MCF 10A (cell line): ENCODE measurements around the gene SNX2. TPM values are rescaled to one million over a fixed set of nuclear protein-coding genes. Genes with fewer than 3 reads are reported as not detected.

Experiments used
- BruUV-seq: library from RNA; stranded (reverse); fragments of 400-500 nt; replicated peaks from 2 replicates; lab custom pipeline; 2021; lab: Mats Ljungman, UMichigan
- CTCF ChIA-PET: fragments of 300-600 bp; sonication (Branson Sonifier 250); formaldehyde crosslinking; extraction: SDS; loops from one replicate; lab custom pipeline; 2021; ENCODE audit warnings: antibody characterized with exemption, inconsistent platforms; lab: Yijun Ruan, JAX
- POLR2A ChIA-PET: fragments of 300-600, 350-650 bp; sonication (Branson Sonifier 250); formaldehyde crosslinking; extraction: SDS; loops from one replicate; lab custom pipeline; 2020; ENCODE audit warnings: antibody characterized with exemption, inconsistent platforms; lab: Yijun Ruan, JAX
- DNase-seq: peaks from one replicate; pipeline ENCODE4 v3.0.0-alpha.2; 2018; ENCODE audit not compliant: unreplicated experiment
- H3K27ac Mint-ChIP-seq: one replicate; pipeline ENCODE4 v1.8.0; 2022; ENCODE audit warnings: mild to moderate bottlenecking, low read depth, mixed read lengths; ENCODE audit not compliant: unreplicated experiment
- H3K27me3 Mint-ChIP-seq: one replicate; pipeline ENCODE4 v1.8.0; 2022; ENCODE audit warnings: mixed read lengths; ENCODE audit not compliant: insufficient read depth, unreplicated experiment
- H3K36me3 Mint-ChIP-seq: one replicate; pipeline ENCODE4 v1.8.0; 2022; ENCODE audit warnings: mild to moderate bottlenecking, moderate library complexity, mixed read lengths; ENCODE audit not compliant: insufficient read depth, unreplicated experiment
- H3K4me1 Mint-ChIP-seq: one replicate; pipeline ENCODE4 v1.8.0; 2022; ENCODE audit warnings: mixed read lengths; ENCODE audit not compliant: insufficient read depth, unreplicated experiment
- H3K4me3 Mint-ChIP-seq: one replicate; pipeline ENCODE4 v1.8.0; 2022; ENCODE audit warnings: mild to moderate bottlenecking, moderate library complexity, mixed read lengths; ENCODE audit not compliant: unreplicated experiment
- H3K9me3 Mint-ChIP-seq: one replicate; pipeline ENCODE4 v1.8.0; 2022; ENCODE audit warnings: mixed read lengths; ENCODE audit not compliant: unreplicated experiment
- CTCF ChIP-seq: fragments of 200-600 bp; IDR thresholded peaks from one replicate; pipeline ENCODE4 v1.8.0; 2022; ENCODE audit warnings: antibody characterized with exemption, mild to moderate bottlenecking; ENCODE audit not compliant: unreplicated experiment
- intact Hi-C: fragments of 100-400 bp; cut with micrococcal nuclease; formaldehyde crosslinking; loops from 2 replicates; pipeline ENCODE4 v1.14.1; 2022
- total RNA-seq: library from RNA; stranded (reverse); gene quantifications from 2 replicates; pipeline ENCODE4 v1.2.3, GENCODE V29; 2022

Gene SNX2
- total RNA-seq, 1 experiment from 2014 or later: 120 TPM

GRCh38 chr5:122730456-122730855, 44.4 kb upstream of the SNX2 start:
- H3K4me3 Mint-ChIP-seq: no peak overlapping the region
- peaks cover 4% of the 10 kb centered on the region for H3K4me1 Mint-ChIP-seq

GRCh38 chr5:122736086-122736845, 38.6 kb upstream of the SNX2 start:
- no peaks in the 10 kb centered on the region for H3K36me3 Mint-ChIP-seq
- H3K27ac Mint-ChIP-seq: no peak overlapping the region
- H3K4me3 Mint-ChIP-seq: no peak overlapping the region
- CTCF ChIA-PET: interaction anchor here (0.7 to 1.4 kb wide), 5 partner anchors 15 to 596 kb away, joined by 3 to 6 read pairs (median 3); no protein-coding TSS in a partner anchor
- no TSS peak for BruUV-seq
- H3K9me3 Mint-ChIP-seq: no peaks in the 10 kb centered on the region
- peaks cover 1% of the 10 kb centered on the region for H3K4me1 Mint-ChIP-seq
- POLR2A ChIA-PET: no interaction called here
- no peak for TF ChIP-seq CTCF
- no peaks in the 10 kb centered on the region for H3K27me3 Mint-ChIP-seq
- intact Hi-C loops: no loop called here
- DNase-seq: no peak

More at GRCh38 chr5:122730456-122730855, 44.4 kb upstream of the SNX2 start:
- no peak for TF ChIP-seq CTCF
- intact Hi-C loops: no loop called here
- no TSS peak for BruUV-seq
- H3K27ac Mint-ChIP-seq: no peak overlapping the region
- H3K9me3 Mint-ChIP-seq: no peaks in the 10 kb centered on the region
- no peaks in the 10 kb centered on the region for H3K36me3 Mint-ChIP-seq
- POLR2A ChIA-PET: no interaction called here
- CTCF ChIA-PET: no interaction called here
- H3K27me3 Mint-ChIP-seq: no peaks in the 10 kb centered on the region
- no peak for DNase-seq

- H3K4me1 Mint-ChIP-seq: peaks cover 9% of the 10 kb centered on the region
- no peaks in the 10 kb centered on the region for H3K9me3 Mint-ChIP-seq
- H3K27ac Mint-ChIP-seq: no peak overlapping the region
- H3K36me3 Mint-ChIP-seq: no peaks in the 10 kb centered on the region
- TF ChIP-seq CTCF: no peak
- BruUV-seq: no TSS peak
- no peak overlapping the region for H3K4me3 Mint-ChIP-seq
- intact Hi-C loops: no loop called here
- H3K27me3 Mint-ChIP-seq: no peaks in the 10 kb centered on the region
- ChIA-PET POLR2A (no interaction called here), CTCF (interaction anchor here (0.6 to 1.4 kb wide), 3 partner anchors 14 to 269 kb away, joined by 3 to 4 read pairs (median 3); no protein-coding TSS in a partner anchor)
- no peak for DNase-seq
Measured at GRCh38 chr5:122738088-122738487, 36.8 kb upstream of the SNX2 start.

- no peaks in the 10 kb centered on the region for H3K9me3 Mint-ChIP-seq
- CTCF ChIA-PET: interaction anchor here (0.7 to 4.1 kb wide), 5 partner anchors 10 to 85 kb away, joined by 3 to 15 read pairs (median 3); no protein-coding TSS in a partner anchor
- H3K27me3 Mint-ChIP-seq: no peaks in the 10 kb centered on the region
- H3K27ac Mint-ChIP-seq: no peak overlapping the region
- TF ChIP-seq CTCF: no peak
- POLR2A ChIA-PET: interaction anchor here (0.8 to 1.5 kb wide), 3 partner anchors 9 to 34 kb away, joined by 3 to 7 read pairs (median 3); partner anchors contain the start of gene SNX2
- no peaks in the 10 kb centered on the region for H3K36me3 Mint-ChIP-seq
- BruUV-seq: no TSS peak
- DNase-seq: no peak
- peaks cover 9% of the 10 kb centered on the region for H3K4me1 Mint-ChIP-seq
- intact Hi-C loops: no loop called here
- no peak overlapping the region for H3K4me3 Mint-ChIP-seq
Measured at GRCh38 chr5:122741681-122742080, 33.2 kb upstream of the SNX2 start.
